ENCODE results near the gene TTLL5.

TTLL5 gene

DNA sequence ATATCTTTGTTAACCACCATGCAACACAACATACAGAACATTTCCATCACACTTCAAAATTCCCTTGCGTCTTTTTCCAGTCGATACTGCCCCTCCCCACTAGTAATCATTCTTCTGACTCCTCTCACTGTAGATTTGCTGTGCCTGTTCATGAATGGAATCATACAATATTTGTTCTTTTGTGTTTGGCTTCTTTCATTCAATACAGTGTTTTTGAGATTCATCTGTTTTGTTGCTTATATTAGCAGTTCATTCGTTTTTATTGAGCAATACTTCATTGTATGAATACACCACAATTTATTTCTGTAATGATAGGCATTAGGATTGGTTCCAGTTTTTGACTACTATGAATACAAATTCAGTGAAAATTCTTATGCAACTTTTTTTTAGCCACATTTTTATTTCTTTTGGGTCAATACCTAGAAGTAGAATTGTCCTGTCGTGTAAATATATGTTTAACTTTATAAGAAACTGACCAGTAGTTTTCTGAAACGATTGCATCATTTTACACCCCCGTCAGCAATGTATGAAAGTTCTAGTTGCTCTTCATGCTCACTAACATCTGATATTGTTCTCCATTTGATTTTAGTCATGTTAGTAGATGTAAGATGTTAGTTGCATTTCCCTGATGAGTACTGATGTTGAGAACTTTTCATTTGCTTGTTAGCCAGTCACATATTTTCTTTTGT is 193.2 kb downstream of the TTLL5 start:
- DNase-seq, result no peak
- intact Hi-C loops (cut with DNase I), result no loop called here

DNA sequence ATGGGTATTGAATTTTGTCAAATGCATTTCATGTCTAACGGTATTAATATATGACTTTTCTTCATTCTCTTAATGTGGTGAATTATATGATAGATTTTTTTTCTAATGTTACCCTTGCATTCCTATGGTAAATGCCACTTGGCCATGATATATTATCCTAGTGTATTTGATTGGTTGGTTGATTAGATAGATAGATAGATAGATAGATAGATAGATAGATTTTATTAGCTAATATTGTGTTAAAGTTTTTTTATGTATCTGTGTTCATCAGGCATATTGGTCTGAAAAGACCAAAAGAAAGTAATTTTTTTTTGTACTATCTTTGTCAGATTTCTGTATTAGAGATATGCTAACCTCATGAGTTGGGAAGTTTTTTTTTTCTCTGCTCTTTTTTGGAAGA is 196.2 kb downstream of the TTLL5 start:
- intact Hi-C loops (cut with DNase I), result no loop called here
- DNase-seq, result no peak

DNA sequence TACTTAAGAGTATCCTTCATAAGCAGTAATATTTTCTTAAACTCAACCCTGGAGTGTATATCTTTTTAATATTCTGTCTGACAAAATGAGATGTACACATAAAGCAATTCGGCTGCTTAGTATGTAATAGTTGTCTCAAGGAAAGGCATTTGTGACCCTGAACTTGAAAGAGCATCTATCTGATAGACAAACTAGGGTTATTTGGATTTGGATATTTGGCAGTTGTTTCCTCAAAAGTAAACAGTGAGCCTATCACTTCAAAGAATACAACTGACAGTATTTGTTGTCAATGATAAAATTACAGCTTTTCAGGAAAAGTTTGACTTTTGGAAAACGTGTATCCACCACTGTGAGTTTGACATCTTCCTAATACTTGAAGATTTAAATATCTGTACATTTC is 197.3 kb downstream of the TTLL5 start:
- no peak for DNase-seq
- intact Hi-C loops (cut with DNase I), result no loop called here

DNA sequence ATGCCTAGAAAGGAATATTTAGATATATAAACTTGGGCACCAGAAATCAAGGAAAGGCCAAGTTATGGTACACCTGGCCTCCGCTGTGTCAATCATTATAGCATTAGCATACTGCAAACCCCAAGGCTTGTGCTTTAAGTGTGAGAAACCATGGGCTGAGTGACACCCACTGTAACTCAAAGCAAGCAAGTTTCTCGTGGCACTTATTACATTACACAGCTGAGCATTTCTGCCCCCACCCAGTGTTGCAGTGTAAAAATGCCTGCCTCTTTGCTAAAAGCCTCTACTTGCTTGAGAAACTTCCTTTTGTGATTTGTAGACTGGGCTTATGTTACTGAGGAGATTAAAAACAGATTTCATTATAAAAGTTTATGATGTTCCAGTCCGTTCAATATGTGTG is 198.7 kb downstream of the TTLL5 start:
- intact Hi-C loops (cut with DNase I), result no loop called here
- no peak for DNase-seq

DNA sequence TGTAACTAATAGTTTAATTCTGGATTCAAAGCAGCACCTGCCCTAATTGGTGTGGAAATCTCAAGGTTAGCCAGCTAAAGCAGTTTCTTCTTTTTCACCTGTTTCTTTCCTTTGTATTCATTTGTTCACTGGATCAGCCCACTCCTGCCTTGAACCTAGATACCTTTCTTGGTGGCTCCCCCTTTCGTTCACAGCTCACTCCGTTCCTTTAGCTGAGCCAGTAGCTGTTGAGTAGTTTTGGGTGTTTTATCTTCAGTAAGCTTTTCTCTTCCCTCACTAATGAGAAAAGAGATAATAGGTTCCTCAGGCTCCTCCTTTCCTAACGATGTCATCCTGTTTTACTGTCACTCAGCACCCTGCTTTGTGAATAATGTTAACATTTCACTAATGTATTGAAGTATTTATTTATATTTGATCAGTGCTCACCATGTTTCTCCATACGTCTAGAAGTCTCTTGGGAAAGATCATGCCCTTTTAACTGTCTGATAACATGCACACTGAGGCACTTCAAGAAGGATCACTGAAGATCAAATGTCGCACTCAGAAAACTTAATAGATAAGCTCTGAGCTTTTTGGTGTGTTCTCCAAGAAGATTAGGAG is 199.6 kb downstream of the TTLL5 start:
- DNase-seq, result no peak
- intact Hi-C loops (cut with DNase I), result no loop called here

DNA sequence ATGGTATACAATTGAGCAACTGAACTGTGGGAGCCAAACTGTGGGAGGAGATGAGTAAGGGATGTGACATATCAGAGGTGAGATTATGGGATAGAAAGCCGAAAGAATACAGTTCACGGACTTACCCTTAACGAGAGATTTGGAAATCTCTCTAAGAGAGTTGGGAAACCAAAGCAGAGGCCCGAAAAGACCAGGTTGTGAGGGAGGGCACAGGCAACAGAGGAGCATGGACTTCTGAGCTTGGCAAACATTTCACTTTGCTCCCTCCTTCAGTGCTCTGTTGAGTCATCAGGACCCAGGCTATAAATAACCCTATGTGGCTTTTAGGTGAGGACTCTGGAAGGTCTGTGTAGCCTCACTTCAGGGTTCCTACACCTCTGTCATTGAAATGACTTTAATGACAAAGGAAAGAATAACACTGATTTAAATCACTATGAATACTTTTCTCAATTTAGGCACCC is 200.1 kb downstream of the TTLL5 start:
- DNase-seq, result no peak
- intact Hi-C loops (cut with DNase I), result no loop called here

DNA sequence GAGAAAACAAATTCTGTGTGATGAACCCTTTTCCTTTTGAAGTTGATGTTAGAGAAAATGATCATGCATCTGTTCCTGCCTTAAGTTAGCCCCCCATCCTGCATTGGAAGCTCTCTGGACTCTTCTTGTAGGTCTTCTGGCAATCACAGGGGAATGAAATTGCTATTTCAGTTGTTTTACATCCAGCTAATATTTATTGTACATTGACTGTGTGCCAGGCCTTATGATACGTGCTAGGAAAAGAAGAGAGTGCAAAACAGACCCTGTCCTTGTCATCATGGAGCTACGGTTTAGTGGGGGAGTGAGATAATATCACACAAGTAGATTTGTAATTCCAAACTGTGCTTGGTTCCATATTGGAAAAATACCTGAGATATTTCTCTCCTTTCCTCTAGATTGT is 202.2 kb downstream of the TTLL5 start:
- intact Hi-C loops (cut with DNase I), result no loop called here
- no peak for DNase-seq

DNA sequence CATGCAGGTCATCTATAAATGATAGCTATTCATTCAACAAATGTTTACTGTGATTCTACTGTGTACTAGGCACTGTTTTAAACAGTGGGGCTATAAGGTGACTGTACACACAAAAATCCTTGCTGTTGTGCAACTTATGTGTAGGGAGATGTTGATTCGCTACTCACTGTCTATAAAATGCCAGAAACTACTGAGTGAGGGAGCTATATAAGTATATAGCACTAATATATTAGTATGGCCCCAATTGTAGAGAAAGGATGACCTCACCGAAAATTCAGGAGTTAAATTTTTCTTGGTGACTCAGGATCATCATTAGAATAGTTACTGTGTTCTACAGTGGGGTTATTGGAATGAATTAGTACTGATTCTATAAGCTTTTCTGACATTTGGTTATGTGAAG is 203.3 kb downstream of the TTLL5 start:
- DNase-seq, result no peak
- intact Hi-C loops (cut with DNase I), result no loop called here

DNA sequence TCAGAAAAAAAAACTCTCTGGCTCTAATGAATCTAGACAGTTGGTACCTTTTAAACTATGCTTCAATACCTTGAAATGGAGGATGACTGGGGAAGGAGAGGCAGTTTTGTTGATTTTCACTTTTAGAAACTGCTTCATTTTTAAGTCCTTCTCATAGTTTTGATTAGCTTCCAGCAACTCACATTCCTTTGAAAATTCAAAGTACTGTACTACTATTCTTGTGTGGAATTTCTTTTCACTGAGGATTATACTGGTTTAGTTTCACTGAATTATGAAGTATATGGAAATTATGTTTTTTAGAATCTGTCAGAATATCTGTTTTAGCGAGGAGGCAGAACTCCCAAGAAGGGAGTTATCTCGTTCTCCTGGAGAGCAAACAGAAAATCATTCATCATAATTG is 204.5 kb downstream of the TTLL5 start:
- DNase-seq, result no peak
- intact Hi-C loops (cut with DNase I), result no loop called here

DNA sequence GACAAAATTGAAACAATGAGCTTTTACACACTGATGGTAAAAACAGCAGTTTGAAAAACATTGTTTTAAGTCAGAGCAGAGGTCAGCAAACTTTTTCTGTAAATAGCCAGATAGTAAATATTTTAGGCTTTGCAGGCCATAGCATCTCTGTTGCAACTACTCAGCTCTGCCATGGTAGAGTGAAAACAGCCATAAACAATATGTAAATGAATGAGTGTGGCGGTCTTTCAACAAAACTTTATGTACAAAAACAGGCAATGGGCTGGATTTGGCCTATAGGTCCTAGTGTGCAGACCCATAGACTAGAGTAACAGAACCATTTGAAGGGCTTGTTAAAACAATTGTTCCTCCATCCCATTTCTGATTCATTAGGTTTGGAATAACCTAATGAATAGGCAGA is 205.9 kb downstream of the TTLL5 start:
- intact Hi-C loops (cut with DNase I), result no loop called here
- no peak for DNase-seq

DNA sequence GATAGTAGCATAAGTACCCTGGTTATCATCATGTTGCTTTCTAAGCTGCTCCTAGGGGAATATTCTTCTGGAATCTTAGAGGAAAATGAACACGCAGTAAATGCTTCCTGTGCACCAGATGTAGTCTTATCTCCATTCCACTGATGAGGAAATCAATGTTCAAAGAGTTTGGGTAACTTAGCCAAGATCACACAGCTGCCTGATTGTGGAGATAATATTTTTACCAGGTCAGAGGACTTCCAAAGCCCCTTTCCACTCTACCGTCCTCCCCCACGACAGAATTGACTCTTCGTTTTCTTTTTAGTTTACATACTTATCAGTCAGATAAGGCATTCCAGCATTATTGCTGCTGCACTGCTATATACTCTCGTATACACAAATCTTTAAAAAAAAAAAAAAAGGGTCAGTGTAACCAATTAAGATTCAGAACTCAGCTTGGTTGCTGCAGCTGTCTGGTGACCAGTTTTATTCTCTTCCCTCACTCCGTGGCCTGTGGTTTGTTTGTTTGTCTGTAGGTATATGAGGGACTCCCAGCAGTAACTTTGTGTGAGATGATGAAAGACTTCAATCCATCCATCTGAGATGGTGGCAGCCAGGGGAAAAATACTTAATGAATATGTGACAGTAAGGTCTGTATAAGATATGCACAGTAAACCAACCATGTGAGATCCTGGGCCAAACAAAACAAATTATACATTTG is 210.3 kb downstream of the TTLL5 start:
- intact Hi-C loops (cut with DNase I), result no loop called here
- DNase-seq, result no peak

DNA sequence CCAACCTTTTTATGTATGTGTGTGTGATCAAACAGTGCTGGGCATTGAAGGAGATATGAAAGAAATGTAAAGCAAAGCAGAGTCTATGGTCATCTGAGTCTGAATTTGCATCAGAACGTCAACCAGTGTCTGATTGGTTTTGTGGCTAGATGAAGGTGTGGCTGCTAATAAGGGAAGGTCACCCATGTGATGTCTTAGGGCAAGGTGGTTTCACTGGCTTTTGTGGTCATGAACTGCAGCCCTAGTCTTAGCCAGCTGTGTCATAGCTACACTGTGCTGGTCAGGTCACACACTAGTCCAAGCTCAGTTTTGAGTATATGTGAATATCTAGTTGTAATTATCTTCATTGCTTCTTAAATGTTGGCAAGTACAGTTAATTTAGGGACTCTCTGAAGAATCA is 214.9 kb downstream of the TTLL5 start:
- DNase-seq, result no peak
- intact Hi-C loops (cut with DNase I), result no loop called here

DNA sequence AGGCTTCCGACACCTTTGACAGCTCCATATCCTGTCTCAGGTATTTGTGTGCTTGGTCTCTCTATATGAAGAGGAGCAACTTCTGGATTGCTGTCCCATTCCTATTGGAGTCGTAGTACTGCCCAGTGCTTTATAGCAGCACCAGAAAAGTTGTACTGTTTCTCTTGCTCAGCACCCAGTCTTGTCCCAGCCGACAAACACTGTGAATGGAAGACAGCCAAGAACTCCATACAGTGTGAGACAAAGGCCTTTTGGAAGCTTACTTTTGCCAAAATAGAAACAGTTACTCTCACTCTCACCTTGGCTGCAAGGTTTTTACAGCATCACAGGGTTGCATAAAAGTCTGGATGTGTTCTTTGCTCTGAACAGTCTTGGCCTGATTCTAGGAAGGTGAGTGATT is 215.5 kb downstream of the TTLL5 start:
- intact Hi-C loops (cut with DNase I), result no loop called here
- peak in 2 of 10 donors; percentile 11 to 19 for DNase-seq

DNA sequence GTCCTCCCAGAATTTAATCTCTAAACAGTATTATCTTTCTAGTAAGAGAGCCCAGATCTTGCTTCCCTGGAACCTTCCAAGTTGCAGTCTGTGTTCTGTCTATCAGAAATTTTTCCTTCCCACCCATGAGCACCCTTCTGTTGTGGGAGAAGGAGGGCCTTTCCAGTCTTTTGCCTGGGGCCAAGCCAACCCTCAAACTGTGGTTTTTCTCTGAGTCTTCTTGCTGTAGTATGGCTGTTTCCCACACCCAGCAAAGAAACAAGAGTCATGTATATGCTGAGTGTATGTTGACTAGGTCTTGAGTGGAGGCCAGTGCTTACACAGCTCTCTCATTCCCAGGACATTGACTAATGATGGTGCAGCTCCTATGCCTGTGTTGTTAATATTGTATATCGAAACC is 216.2 kb downstream of the TTLL5 start:
- intact Hi-C loops (cut with DNase I), result no loop called here

DNA sequence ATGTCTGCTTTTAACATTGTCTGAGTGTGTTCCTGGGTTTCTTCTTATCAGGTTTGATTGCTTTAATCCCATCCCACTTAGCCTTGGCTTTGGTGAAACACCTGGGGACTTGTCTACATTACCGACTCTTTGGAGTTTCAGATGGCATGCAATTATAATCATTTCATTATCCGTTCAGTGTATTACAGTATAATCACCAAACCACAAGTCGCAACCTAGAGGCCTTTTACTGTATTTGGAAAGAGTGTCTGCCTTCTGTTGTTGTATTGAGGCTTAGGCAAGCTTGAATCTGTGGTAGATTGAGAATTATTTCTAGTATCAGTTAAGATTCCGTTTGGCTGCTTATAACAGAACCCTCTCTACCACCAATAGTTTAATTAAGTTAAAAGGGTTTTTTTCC is 216.8 kb downstream of the TTLL5 start:
- intact Hi-C loops (cut with DNase I), result no loop called here
- DNase-seq, result no peak

More for the DNA sequence above, 216.2 kb downstream of the TTLL5 start:
- DNase-seq, result no peak

DNA sequence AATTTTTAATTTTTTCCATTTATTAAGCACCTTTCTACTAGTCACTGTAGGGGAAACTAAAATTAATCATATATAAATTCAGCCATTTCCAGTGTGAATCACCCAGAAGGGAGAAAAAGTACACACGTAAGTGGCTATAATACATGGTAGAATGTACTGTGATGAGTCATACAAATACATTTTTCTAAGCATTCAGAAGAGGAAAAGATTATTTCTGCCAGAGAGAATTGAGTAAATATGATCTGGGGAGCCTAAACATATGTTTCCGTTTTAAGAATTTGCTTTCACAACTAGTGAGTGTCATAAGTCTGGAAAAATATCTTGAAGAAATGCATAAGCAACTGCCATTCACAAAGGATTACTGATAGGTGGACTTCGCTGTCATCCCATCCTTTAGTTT is 218.0 kb downstream of the TTLL5 start:
- DNase-seq, result no peak
- intact Hi-C loops (cut with DNase I), result no loop called here

DNA sequence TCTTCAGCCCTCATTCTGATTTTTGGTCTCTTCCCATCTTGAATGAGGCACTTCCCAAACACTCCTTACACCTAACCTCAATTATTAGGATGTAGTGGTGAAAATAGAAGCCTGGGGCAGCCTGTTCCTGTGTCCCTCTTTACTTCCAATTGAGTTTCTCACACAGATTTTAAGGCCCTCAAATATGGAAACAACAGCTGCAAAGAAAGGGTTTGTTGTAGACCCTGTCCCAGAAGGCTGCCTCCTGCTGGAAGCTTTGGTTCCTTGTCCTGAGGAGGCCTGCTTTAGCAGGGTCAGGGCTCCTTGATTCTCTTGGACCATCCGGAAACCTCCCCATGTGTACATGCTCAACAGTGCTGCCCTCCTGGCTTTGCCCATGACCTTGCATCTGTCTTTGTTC is 219.5 kb downstream of the TTLL5 start:
- intact Hi-C loops (cut with DNase I), result no loop called here
- DNase-seq, result no peak

DNA sequence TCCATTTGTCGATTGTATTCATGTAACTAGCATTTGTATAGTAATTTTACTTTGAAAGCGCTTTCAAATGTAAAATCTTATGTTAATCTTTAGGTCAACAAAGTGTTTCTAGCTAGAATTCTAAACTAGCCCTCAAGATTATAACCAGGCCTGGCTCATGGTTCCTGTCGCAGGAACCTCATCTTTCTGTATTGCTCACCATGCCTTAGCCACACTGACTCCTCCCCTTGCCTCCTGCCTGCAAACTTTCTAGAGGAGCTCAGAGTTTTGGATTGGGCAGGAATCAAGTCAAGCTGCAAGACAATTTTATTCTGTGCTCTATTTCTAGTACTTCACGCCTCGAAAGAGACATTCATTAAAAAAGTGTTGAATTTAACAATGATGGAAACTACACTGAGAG is 220.9 kb downstream of the TTLL5 start:
- DNase-seq, result no peak

DNA sequence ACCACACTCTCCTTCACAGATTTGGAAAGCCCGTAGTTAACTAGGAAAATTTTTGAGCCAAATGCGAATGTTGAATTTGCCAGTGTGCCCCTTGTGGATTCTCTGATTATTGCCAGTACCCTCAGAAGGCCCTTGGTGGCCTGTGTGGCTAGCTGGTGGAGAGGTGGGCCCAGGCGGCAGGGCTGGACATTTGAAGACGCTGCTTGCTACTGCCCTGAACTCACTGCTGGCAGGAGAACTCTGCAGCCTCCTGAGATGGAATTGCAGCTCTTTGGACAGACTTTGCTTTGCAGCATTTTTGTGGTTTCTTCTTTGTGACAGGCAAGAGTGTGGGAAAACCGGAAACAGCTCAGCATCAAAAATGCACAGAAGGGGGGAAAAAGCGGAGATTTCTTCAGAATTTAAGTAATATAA is 223.2 kb downstream of the TTLL5 start:
- no peak for DNase-seq
- intact Hi-C loops (cut with DNase I), result no loop called here

More for the DNA sequence above, 220.9 kb downstream of the TTLL5 start:
- intact Hi-C loops (cut with DNase I), result no loop called here

DNA sequence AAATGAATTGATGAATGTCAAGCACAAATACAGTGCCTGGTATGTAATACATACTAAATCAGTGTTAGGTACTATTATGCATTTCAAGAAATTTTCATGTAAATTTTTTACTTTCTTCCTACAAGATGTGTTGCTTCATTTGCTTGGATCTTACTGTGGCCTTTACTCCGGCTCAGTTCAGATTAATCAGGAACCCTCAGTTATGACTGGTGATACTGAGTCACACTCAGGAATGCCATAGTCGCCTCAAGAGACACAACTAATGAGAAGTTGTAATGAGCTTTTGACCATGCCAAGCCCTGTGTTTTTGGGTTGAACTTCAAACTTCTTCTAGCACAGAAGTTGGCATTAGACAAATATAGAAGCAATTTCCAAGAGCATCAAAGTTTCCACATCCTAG is 224.8 kb downstream of the TTLL5 start:
- no peak for DNase-seq
- intact Hi-C loops (cut with DNase I), result no loop called here

DNA sequence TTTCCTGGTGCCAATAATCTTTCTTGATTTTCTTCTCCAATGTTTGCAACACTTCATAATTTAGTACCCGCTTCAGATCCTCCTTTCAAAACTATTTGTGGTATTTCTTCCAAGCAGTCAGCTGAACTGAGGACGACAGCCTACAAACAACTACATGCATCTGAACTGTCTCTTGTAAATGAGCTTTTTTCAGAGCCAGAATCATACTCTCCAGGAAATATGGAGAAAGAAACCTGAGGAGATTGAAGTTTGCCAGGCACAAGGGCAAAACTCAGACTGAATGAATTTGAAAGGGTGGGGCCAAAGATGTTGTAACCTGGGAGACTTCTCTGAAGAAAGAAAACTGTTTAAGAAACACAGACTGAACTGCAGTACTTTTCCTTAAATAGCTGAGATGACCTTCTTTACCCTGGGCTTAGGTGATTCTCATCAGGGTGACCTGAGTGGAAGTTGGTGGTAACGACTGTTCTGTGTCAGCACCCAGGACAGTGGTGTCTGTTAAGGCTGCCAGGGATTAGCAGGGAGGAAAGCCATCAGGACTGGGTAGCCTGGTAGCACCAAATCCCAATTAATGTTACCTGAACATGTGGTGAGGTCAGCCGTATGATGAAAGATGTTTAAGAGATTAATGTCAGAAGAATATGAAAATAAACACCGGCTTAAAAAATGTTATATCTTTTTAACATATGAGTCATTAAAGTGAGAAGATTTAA is 225.7 kb downstream of the TTLL5 start:
- intact Hi-C loops (cut with DNase I), result no loop called here
- DNase-seq, result no peak

Data from posterior cingulate gyrus (tissue), 11 donors.